Gastrocnemius medialis (tissue), 4 donors: ENCODE data around the gene CCDC201. TPM values are rescaled to one million over a fixed set of nuclear protein-coding genes. Genes with fewer than 3 reads are reported as not detected.

ENCODE experiments used
- ATAC-seq, 2 donors: fragments of 150-250 bp; one replicate each; pipeline ENCODE4 v1.9.1; 2016
- DNase-seq, 2 donors: peaks; one replicate each; pipeline ENCODE4 v3.0.0-alpha.2; 2019
- H3K27ac ChIP-seq, 4 donors: fragments of 200-600 bp; sonication (generic); 1 replicate in 1 of 4; 2 replicates in 3 of 4; pipeline ENCODE4 v1.5.1; 2016 to 2018; ENCODE audit warnings: mild to moderate bottlenecking in 2 of 4, moderate library complexity in 1 of 4
- H3K27me3 ChIP-seq, 3 donors: fragments of 200-600 bp; sonication (generic) in 2 of 3; 1 replicate in 1 of 3; 2 replicates in 2 of 3; pipeline versions ENCODE4 v1.5.1 to v1.6.0; 2016 to 2019; ENCODE audit warnings: mild to moderate bottlenecking in 1 of 3, moderate library complexity in 1 of 3
- H3K36me3 ChIP-seq, 2 donors: fragments of 200-600 bp; sonication (generic) in 1 of 2; one replicate each; pipeline ENCODE4 v1.5.1; 2017 to 2018
- H3K4me1 ChIP-seq, 2 donors: fragments of 200-600 bp; sonication (generic) in 1 of 2; one replicate each; pipeline ENCODE4 v1.5.1; 2016 to 2017; ENCODE audit warnings: mild to moderate bottlenecking in 2 of 2
- H3K4me3 ChIP-seq, 4 donors: fragments of 200-600 bp; sonication (generic) in 3 of 4; 1 replicate in 1 of 4; 2 replicates in 3 of 4; pipeline ENCODE4 v1.5.1; 2016 to 2019; ENCODE audit warnings: mild to moderate bottlenecking in 2 of 4
- H3K9me3 ChIP-seq, 3 donors: fragments of 200-600 bp; sonication (generic) in 2 of 3; 1 replicate in 1 of 3; 2 replicates in 2 of 3; pipeline ENCODE4 v1.5.1; 2016 to 2019
- CTCF ChIP-seq, 5 experiments: fragments of 450-650 bp in 3 of 5; fragments of 200-600 bp in 2 of 5; sonication (generic) in 2 of 5; IDR thresholded peaks in 4 of 5; conservative IDR thresholded peaks in 1 of 5; 1 replicate in 4 of 5; 2 replicates in 1 of 5; pipeline ENCODE4 v1.5.1; 2016 to 2019; ENCODE audit warnings: antibody characterized with exemption in 5 of 5, mild to moderate bottlenecking in 3 of 5, moderate library complexity in 3 of 5
- POLR2A ChIP-seq, 2 donors: fragments of 450-650 bp; IDR thresholded peaks; one replicate each; pipeline ENCODE4 v1.6.1; 2017; ENCODE audit warnings: antibody characterized with exemption in 2 of 2, mild to moderate bottlenecking in 2 of 2, moderate library complexity in 2 of 2
- in situ Hi-C, 4 donors: fragments of 200-750 bp; cut with MboI; loops; one replicate each; pipeline versions ENCODE4 v1.15.0 to v1.8.0; 2017; ENCODE audit warnings: low sequenced_read_pairs in 4 of 4
- intact Hi-C: fragments of 100-400 bp; cut with DNase I; formaldehyde crosslinking; loops from one replicate; pipeline ENCODE4 v1.15.1; 2023; ENCODE audit warnings: low total_unique reads
- total RNA-seq, 4 donors: library from RNA; depleted of rRNA; stranded (reverse); fragments of >200 nt; gene quantifications; one replicate each; pipeline versions ENCODE4 v1.1.0 to v1.2.3, GENCODE V29; 2016

Gene CCDC201
- total RNA-seq, 4 donors from 2014 or later, result not detected

DNA sequence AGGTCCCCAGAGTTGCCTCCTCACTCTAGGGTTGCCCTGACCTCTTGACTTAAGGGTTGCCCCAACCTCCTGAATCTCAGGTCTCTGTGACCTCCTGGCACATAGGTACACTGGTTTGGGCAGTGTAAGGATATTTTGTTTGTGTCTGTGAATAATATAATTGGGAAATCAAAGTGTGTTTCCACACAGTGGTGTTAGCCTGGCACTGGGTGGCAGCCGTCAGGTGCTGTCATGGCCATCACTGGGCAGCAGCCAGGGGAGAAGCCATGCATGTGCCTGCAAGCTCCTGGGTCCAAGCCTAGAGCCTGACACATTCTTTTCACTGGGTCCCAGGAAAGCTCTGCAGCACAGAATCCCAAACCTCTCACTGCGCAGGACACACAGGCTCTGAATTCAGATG, 3.6 kb upstream of the CCDC201 start:
- ATAC-seq (no peak), DNase-seq (no peak)
- Histone ChIP-seq H3K9me3 (no peaks in the 10 kb centered on the region), H3K27me3 (no peaks in the 10 kb centered on the region), H3K4me1 (no peaks in the 10 kb centered on the region), H3K36me3 (no peaks in the 10 kb centered on the region), H3K4me3 (no peak overlapping the region), H3K27ac (no peak overlapping the region)
- no peak for TF ChIP-seq POLR2A (IDR thresholded peaks at IDR 0.05)
- TF ChIP-seq CTCF (IDR thresholded peaks at IDR 0.05 in 4 of 5, conservative IDR thresholded peaks at IDR 0.05 in 1 of 5), result no peak
- in situ Hi-C loops (no loop called here), intact Hi-C loops (no loop called here)

DNA sequence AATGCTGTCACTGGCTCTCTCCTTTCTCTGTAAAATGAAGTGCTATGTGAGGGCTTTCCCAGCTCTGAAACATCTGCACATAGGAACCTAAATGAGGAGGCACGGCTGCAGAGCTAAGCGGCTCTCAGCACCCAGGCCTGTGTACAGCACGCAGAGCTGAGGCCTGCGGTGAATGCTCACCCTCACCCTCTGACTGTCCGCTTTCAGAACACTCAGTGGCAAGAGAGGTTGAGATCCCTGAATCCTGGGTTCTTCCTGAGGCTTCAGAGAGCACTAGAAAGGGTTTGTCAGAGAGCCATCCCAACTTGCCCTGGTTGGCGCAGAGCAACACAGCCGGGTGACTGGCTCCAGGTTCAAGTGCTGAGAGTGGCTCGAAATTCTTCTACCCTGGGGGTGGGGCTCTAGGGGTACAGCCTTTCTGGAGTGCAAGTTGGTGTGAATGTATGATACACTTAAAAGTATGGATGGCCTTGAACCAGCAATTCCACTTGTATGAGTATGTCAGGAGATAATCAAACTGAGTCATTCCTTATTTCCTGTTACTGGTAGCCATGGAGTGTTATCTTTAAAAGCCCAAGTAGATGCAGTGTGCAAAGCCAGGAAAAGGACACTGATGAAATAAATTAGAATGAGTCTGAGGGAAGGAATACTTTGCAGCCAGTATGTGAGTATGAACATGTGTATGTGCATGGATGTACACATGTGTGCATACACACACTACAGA, 1.7 kb upstream of the CCDC201 start:
- no peak for DNase-seq
- in situ Hi-C loops, result loop anchor here (25.0 kb wide), 2 partner anchors 212 to 712 kb away; partner anchors contain the start of gene RAMP3 (in 4 of the 4)
- no peak for ATAC-seq

DNA sequence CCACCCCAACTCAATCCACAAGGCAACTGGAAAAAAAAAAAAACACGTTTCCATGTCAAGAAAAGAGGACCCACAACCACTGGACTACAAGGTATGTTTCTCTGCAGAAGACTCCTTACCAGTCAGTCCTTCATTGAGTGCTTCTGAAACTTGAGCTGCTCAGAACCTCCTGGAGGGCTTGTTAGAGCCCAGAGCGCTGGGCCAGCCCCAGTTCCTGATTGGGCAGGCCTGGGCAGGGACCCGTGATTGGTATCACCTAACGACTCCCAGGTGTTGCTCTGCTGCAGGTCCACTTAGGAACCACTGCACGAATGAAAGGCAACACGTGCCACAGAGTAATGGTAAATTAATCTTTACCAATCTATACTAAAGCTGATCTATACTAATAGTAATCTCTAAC, 473 bp upstream of the CCDC201 start:
- intact Hi-C loops, result no loop called here
- H3K27me3 ChIP-seq, result no peaks in the 10 kb centered on the region
- DNase-seq (no peak), ATAC-seq (no peak)
- no peaks in the 10 kb centered on the region for H3K9me3 ChIP-seq
- H3K27ac ChIP-seq, result no peak overlapping the region
- H3K4me1 ChIP-seq, result no peaks in the 10 kb centered on the region
- H3K4me3 ChIP-seq, result no peak overlapping the region
- TF ChIP-seq CTCF (IDR thresholded peaks at IDR 0.05 in 4 of 5, conservative IDR thresholded peaks at IDR 0.05 in 1 of 5) (no peak), POLR2A (IDR thresholded peaks at IDR 0.05) (no peak)
- H3K36me3 ChIP-seq, result no peaks in the 10 kb centered on the region
- in situ Hi-C loops, result loop anchor here (25.0 kb wide), 2 partner anchors 211 to 711 kb away; partner anchors contain the start of gene RAMP3 (in 4 of the 4)

More for the DNA sequence above, 1.7 kb upstream of the CCDC201 start:
- TF ChIP-seq POLR2A (IDR thresholded peaks at IDR 0.05) (no peak), CTCF (IDR thresholded peaks at IDR 0.05 in 4 of 5, conservative IDR thresholded peaks at IDR 0.05 in 1 of 5) (no peak)
- Histone ChIP-seq H3K36me3 (no peaks in the 10 kb centered on the region), H3K4me3 (no peak overlapping the region), H3K27ac (no peak overlapping the region), H3K9me3 (no peaks in the 10 kb centered on the region), H3K4me1 (no peaks in the 10 kb centered on the region), H3K27me3 (no peaks in the 10 kb centered on the region)
- intact Hi-C loops, result no loop called here

DNA sequence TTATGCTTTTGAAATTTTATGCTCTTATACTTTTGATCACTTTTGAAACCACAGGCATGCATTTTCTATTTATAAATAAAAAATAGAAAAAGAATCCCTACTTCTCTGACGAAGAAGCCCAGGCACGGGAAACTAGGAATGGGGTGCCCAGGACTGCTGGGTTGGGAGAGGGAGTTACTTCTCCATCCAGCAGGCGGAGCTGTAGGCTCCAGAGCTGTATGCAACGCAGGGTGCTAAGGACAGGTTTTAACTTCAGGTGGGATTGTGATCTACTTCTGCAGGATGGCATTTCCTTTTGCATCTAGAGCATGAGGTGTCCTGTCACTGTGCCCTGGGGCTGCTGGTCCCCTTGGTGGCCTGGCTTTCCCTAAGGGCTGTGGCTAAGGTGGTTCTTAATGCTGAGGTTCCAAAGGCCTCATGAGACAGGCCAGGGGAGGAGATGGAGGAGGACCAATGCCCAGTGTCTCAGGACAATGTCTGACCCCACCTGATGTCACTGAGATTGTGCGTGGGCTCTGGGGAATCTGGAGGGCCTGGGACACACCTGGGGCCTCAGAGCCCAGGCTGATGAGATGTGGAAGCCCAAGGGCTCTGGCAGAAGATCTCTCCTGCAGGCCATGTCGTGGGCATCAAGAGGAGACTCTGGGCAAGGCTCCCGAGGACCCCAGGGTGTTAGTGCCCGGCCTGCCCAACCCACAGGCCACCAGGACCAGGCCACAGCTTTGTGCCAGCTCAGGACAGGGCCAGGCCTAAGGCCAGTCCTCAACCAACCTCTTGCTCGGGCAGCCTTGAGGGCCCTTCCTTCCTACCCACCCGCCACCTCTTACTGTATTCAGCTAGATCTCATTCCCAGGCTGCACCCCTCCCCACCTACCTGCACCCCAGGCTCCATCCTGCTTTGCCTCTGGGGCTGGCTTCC, 507 bp downstream of the CCDC201 start:
- in situ Hi-C loops (loop anchor here (25.0 kb wide), 2 partner anchors 210 to 710 kb away; partner anchors contain the start of gene RAMP3 (in 4 of the 4)), intact Hi-C loops (no loop called here)
- no peak for ATAC-seq
- H3K36me3 ChIP-seq, result no peaks in the 10 kb centered on the region
- H3K9me3 ChIP-seq, result no peaks in the 10 kb centered on the region
- DNase-seq, result no peak
- no peak overlapping the region for H3K27ac ChIP-seq
- no peak for TF ChIP-seq POLR2A (IDR thresholded peaks at IDR 0.05)
- no peak for TF ChIP-seq CTCF (IDR thresholded peaks at IDR 0.05 in 4 of 5, conservative IDR thresholded peaks at IDR 0.05 in 1 of 5)
- no peaks in the 10 kb centered on the region for H3K4me1 ChIP-seq
- H3K27me3 ChIP-seq, result no peaks in the 10 kb centered on the region
- no peak overlapping the region for H3K4me3 ChIP-seq
